GM23248 (cell line): ENCODE data around the gene PHEX. TPM values are rescaled to one million over a fixed set of nuclear protein-coding genes. Genes with fewer than 3 reads are reported as not detected.

Experiments
- DNase-seq: peaks from one replicate; pipeline ENCODE4 v3.0.0-alpha.2; 2015
- H2AFZ ChIP-seq: fragments of 200-600 bp; sonication (generic); 2 replicates; pipeline ENCODE4 v1.6.1; 2016; ENCODE audit warnings: antibody characterized with exemption
- H3F3A ChIP-seq: fragments of 200-600 bp; sonication (generic); 2 replicates; pipeline ENCODE4 v1.6.1; 2016; ENCODE audit warnings: mild to moderate bottlenecking, antibody characterized with exemption, mixed run types; ENCODE audit not compliant: insufficient read depth
- H3K27ac ChIP-seq: fragments of 200-600 bp; sonication (generic); 2 replicates; pipeline ENCODE4 v1.5.1; 2016; ENCODE audit warnings: mild to moderate bottlenecking
- H3K27me3 ChIP-seq: fragments of 200-600 bp; sonication (generic); replicated peaks from 2 replicates; pipeline ENCODE4 v1.6.1; 2016; ENCODE audit warnings: mild to moderate bottlenecking; ENCODE audit not compliant: insufficient read depth
- H3K36me3 ChIP-seq: fragments of 200-600 bp; sonication (generic); 2 replicates; pipeline ENCODE4 v1.6.1; 2016; ENCODE audit warnings: low read depth, mild to moderate bottlenecking
- H3K4me1 ChIP-seq: fragments of 200-600 bp; sonication (generic); 2 replicates; pipeline ENCODE4 v1.6.1; 2016; ENCODE audit warnings: mild to moderate bottlenecking; ENCODE audit not compliant: insufficient read depth
- H3K4me2 ChIP-seq: fragments of 200-600 bp; sonication (generic); one replicate; pipeline ENCODE4 v1.6.1; 2016; ENCODE audit warnings: mild to moderate bottlenecking; ENCODE audit not compliant: unreplicated experiment
- H3K4me3 ChIP-seq: fragments of 200-600 bp; sonication (generic); 2 replicates; pipeline ENCODE4 v1.5.1; 2016; ENCODE audit warnings: mild to moderate bottlenecking
- H3K79me2 ChIP-seq: fragments of 200-600 bp; sonication (generic); 2 replicates; pipeline ENCODE4 v1.6.1; 2016; ENCODE audit warnings: mild to moderate bottlenecking; ENCODE audit not compliant: insufficient read depth
- H3K9ac ChIP-seq: fragments of 200-600 bp; sonication (generic); 2 replicates; pipeline ENCODE4 v1.6.1; 2016; ENCODE audit warnings: mild to moderate bottlenecking
- H3K9me2 ChIP-seq: fragments of 200-600 bp; sonication (generic); 2 replicates; pipeline ENCODE4 v1.6.1; 2016; ENCODE audit warnings: mixed run types, mild to moderate bottlenecking, moderate library complexity; ENCODE audit not compliant: insufficient read depth
- H3K9me3 ChIP-seq: fragments of 200-600 bp; sonication (generic); one replicate; pipeline ENCODE4 v1.6.1; 2017; ENCODE audit warnings: low read depth
- H4K20me1 ChIP-seq: fragments of 200-600 bp; sonication (generic); 2 replicates; pipeline ENCODE4 v1.6.0; 2016; ENCODE audit not compliant: insufficient read depth
- EZH2 ChIP-seq: fragments of 200-600 bp; sonication (generic); IDR thresholded peaks from 2 replicates; pipeline ENCODE4 v1.6.1; 2018; ENCODE audit warnings: antibody characterized with exemption, mild to moderate bottlenecking; ENCODE audit not compliant: insufficient read depth, poor library complexity, severe bottlenecking
- EZH2phosphoT487 ChIP-seq: fragments of 200-600 bp; sonication (generic); IDR thresholded peaks from 2 replicates; pipeline ENCODE4 v1.6.1; 2018; ENCODE audit warnings: antibody characterized with exemption, moderate library complexity, mild to moderate bottlenecking, low read depth; ENCODE audit not compliant: insufficient read depth
- WGBS, 2 experiments: methylation state at CpG; one replicate each; pipeline ENCODE4 v1.1.6; 2015 to 2017; ENCODE audit warnings: low lambda C conversion rate in 2 of 2, low coverage in 1 of 2; ENCODE audit errors: missing lambda C conversion rate in 2 of 2; 5-methylcytosine and 5-hydroxymethylcytosine counted together
- in situ Hi-C: fragments of 300-500 bp; cut with MboI; formaldehyde crosslinking; loops from 2 replicates; pipeline ENCODE4 v1.15.0; 2020
- polyA plus RNA-seq: library from polyadenylated mRNA; unstranded; fragments of >200 nt; fragmentation: Nextera tagmentation; extraction: Ambion mirVana; gene quantifications from 2 replicates; pipeline ENCODE4 v1.2.1, GENCODE V29; 2016
- total RNA-seq: library from RNA; depleted of rRNA; stranded (reverse); fragments of >200 nt; shearing (Covaris generic); gene quantifications from 2 replicates; pipeline ENCODE4 v1.2.3, GENCODE V29; 2014

Gene PHEX
- total and polyA plus RNA-seq, 2 experiments from 2014 or later: 0.64 to 0.65 TPM

DNA sequence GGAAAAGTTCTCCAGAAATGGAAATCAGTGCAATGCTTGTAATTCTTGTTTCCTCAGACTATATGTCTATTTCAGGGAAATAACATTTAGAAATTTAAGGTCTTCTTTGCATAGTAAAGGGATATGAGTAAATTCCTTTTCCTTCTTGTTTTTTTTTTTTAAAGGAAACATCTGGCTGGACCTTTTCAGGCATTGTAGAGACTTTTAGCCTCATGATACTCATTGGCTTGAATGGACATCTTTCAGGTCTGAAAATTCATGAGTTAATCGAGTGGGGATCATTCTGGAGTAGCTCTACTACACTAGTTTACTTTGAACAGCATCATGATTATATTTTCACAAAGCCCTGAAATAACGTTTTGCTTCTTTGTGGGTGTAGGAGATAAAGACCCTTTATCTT lies 152.0 kb downstream of the PHEX start:
- Histone ChIP-seq H3K27me3 (no peaks in the 10 kb centered on the region), H3K4me1 (no peaks in the 10 kb centered on the region), H2AFZ (no peak overlapping the region), H3K9me2 (no peaks in the 10 kb centered on the region), H3K27ac (no peak overlapping the region), H3F3A (no peaks in the 10 kb centered on the region), H3K4me3 (no peak overlapping the region), H4K20me1 (no peaks in the 10 kb centered on the region), H3K36me3 (no peaks in the 10 kb centered on the region), H3K9ac (no peak overlapping the region), H3K79me2 (no peaks in the 10 kb centered on the region), H3K9me3 (no peaks in the 10 kb centered on the region), H3K4me2 (no peak overlapping the region)
- no peak for DNase-seq
- in situ Hi-C loops: no loop called here
- no peak for TF ChIP-seq EZH2
- no peak for TF ChIP-seq EZH2phosphoT487
- 45 to 60% methylated on average over 2 of the region's 2 CpGs for WGBS, 2 experiments

DNA sequence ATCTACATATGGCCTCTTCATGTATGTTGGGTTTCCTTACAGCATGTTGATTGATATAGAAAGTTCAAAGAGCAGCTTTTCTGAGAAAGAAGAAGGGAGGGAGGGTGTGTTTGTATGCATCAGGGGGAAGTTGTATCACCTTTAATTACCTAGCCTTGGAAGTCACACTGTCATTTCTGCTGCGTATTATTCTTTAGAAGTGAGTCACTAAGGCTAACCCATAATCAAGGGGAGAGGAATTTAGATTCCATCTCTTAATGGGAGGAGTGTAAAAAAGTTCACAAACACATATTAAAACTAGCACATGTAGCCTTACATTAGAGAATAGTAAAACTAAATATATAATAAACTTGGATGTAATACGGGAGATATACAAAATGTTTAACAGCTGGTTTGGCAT lies 154.0 kb downstream of the PHEX start:
- Histone ChIP-seq H3K27me3 (no peaks in the 10 kb centered on the region), H3K9ac (no peak overlapping the region), H3K9me3 (no peaks in the 10 kb centered on the region), H3K4me2 (no peak overlapping the region), H3K79me2 (no peaks in the 10 kb centered on the region), H3K4me1 (no peaks in the 10 kb centered on the region), H3K9me2 (no peaks in the 10 kb centered on the region), H3F3A (no peaks in the 10 kb centered on the region), H3K36me3 (no peaks in the 10 kb centered on the region), H3K4me3 (no peak overlapping the region), H4K20me1 (no peaks in the 10 kb centered on the region), H3K27ac (no peak overlapping the region), H2AFZ (no peak overlapping the region)
- no peak for DNase-seq
- in situ Hi-C loops: no loop called here
- 83 to 98% methylated on average over 2 of the region's 2 CpGs for WGBS, 2 experiments
- TF ChIP-seq EZH2 (no peak), EZH2phosphoT487 (no peak)

DNA sequence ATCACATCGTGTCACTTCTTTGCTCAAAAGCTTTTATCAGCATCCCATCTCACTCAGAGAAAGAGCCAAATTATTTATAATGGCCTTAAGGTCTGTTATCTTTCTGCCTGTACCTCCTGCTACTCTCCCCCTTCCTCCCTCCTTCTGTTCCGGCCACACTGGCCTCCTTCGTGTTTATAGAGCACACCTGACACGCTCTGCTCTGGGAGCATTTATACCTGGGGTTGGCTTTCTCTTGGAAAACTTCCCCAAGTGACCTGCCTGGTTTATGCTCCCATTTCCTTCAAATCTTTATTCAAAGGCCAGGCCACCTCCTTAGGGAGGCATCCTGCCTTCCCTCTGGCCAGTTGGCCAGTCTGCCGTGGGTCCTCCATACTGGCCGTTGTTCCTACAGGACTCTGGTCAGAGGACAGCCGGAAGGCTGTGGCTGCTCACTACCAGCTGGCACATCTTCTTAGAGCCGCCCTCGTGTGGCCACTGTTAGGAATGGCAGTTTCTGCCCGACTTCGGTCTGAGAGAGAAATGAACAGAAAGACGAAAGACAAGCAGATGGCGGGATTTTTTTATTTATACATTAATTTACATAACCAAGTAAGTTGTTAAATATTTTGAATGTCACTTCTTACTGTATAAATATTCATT lies 160.4 kb downstream of the PHEX start:
- peak; percentile 62 for DNase-seq
- Histone ChIP-seq H3F3A (no peaks in the 10 kb centered on the region), H3K27ac (no peak overlapping the region), H2AFZ (peak overlapping the region; percentile 51; the same call in 1 of the 2 replicates), H3K4me3 (no peak overlapping the region), H3K27me3 (no peaks in the 10 kb centered on the region), H3K36me3 (no peaks in the 10 kb centered on the region), H3K9me3 (no peaks in the 10 kb centered on the region), H3K4me2 (no peak overlapping the region), H3K79me2 (no peaks in the 10 kb centered on the region), H3K4me1 (peaks cover 6% of the 10 kb centered on the region; the same call in 1 of the 2 replicates), H4K20me1 (no peaks in the 10 kb centered on the region), H3K9me2 (no peaks in the 10 kb centered on the region), H3K9ac (no peak overlapping the region)
- no peak for TF ChIP-seq EZH2phosphoT487
- no peak for TF ChIP-seq EZH2
- in situ Hi-C loops: no loop called here
- 38% methylated on average over 11 to 13 of the region's 13 CpGs for WGBS, 2 experiments

DNA sequence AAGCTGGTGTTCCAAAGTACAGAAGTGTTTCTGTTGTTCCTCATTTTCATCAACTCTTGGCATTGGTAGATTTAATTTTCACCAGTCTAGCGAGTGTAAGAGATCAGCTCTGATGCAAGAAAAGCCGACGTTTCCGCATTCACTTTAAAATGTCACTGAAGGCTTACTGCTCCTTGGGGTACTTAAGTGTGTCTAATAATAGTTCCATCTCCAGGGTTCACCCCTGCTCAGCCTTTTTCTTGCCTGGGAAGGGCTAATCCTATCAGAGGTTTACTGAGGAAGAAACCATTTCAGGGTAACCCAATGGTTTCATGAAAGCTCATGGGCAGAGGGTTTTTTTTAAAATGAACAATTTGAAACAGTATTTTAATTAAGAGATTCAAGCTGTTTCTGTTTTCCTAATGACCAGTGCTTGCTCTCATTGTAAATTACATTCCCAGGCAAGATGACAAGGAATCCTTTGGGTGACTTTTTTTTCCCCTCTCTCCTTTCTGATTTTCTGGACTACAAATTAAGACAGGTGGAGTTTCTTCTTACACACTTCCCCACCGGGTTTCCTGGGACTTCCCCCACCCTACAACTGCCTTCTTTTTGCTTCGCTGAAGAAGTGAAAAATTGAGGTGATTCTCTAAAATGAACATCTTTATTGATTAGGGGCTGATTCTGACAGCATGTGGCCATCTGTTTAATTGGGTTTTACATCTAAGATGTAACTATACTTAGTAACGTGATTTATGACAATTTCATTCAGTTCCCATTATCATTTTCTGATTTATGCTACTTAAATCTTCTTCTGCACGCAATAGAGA lies 161.9 kb downstream of the PHEX start:
- in situ Hi-C loops: no loop called here
- H4K20me1 ChIP-seq: no peaks in the 10 kb centered on the region
- no peaks in the 10 kb centered on the region for H3K9me2 ChIP-seq
- no peaks in the 10 kb centered on the region for H3K36me3 ChIP-seq
- H3K4me3 ChIP-seq: no peak overlapping the region
- H3K79me2 ChIP-seq: no peaks in the 10 kb centered on the region
- no peaks in the 10 kb centered on the region for H3F3A ChIP-seq
- H3K4me2 ChIP-seq: no peak overlapping the region
- H3K27me3 ChIP-seq: no peaks in the 10 kb centered on the region
- peaks cover 6% of the 10 kb centered on the region; the same call in 1 of the 2 replicates for H3K4me1 ChIP-seq
- DNase-seq: no peak
- no peak for TF ChIP-seq EZH2phosphoT487
- no peak for TF ChIP-seq EZH2
- no peak overlapping the region for H2AFZ ChIP-seq
- H3K27ac ChIP-seq: no peak overlapping the region
- WGBS, 2 experiments: 79 to 85% methylated on average over 8 of the region's 8 CpGs
- H3K9ac ChIP-seq: no peak overlapping the region
- H3K9me3 ChIP-seq: no peaks in the 10 kb centered on the region
